WTC11 (cell line): ENCODE results near the gene PRKN. TPM values are rescaled to one million over a fixed set of nuclear protein-coding genes. Genes with fewer than 3 reads are reported as not detected.

Experiments used
- ATAC-seq: fragments of 200-7000 bp; cut with Tn5 transposase; 2 replicates; pipeline ENCODE4 v1.10.0; 2021; ENCODE audit warnings: mild to moderate bottlenecking, moderate library complexity
- CTCF ChIA-PET: fragments of 300-600 bp; sonication (Branson Sonifier 250); formaldehyde crosslinking; loops from one replicate; lab custom pipeline; 2021; ENCODE audit warnings: antibody characterized with exemption; lab: Charles Lee
- POLR2A ChIA-PET: fragments of 350-600 bp; sonication (Branson Sonifier 250); formaldehyde crosslinking; loops from one replicate; lab custom pipeline; 2021; ENCODE audit warnings: antibody characterized with exemption; lab: Charles Lee
- DNase-seq: peaks from one replicate; pipeline ENCODE4 v3.0.0; 2021; ENCODE audit warnings: low spot score
- H3K27ac Mint-ChIP-seq: 2 replicates; pipeline ENCODE4 v1.8.0; 2021; ENCODE audit warnings: mixed read lengths
- H3K27me3 Mint-ChIP-seq: 2 replicates; pipeline ENCODE4 v1.8.0; 2021; ENCODE audit warnings: low read depth, mild to moderate bottlenecking, moderate library complexity, mixed read lengths
- H3K36me3 Mint-ChIP-seq: 2 replicates; pipeline ENCODE4 v1.8.0; 2021; ENCODE audit warnings: mixed read lengths
- H3K4me1 Mint-ChIP-seq: 2 replicates; pipeline ENCODE4 v1.8.0; 2022; ENCODE audit warnings: mixed read lengths
- H3K4me3 Mint-ChIP-seq: 2 replicates; pipeline ENCODE4 v1.8.0; 2021; ENCODE audit warnings: mild to moderate bottlenecking, moderate library complexity, mixed read lengths
- H3K9me3 Mint-ChIP-seq: 2 replicates; pipeline ENCODE4 v1.8.0; 2021; ENCODE audit warnings: mixed read lengths
- AR ChIP-seq: fragments of 250-450 bp; sonication (Bioruptor Pico); IDR thresholded peaks from 2 replicates; pipeline ENCODE4 v1.9.0; 2021; ENCODE audit warnings: mild to moderate bottlenecking
- ATF1 ChIP-seq: sonication (generic); formaldehyde crosslinking; IDR thresholded peaks from 2 replicates; pipeline ENCODE4 v1.8.1; 2023; ENCODE audit warnings: mild to moderate bottlenecking, moderate library complexity, missing genetic modification reagents
- CREB1 ChIP-seq: sonication (generic); formaldehyde crosslinking; IDR thresholded peaks from 2 replicates; pipeline ENCODE4 v1.8.0; 2023; ENCODE audit warnings: mild to moderate bottlenecking, missing genetic modification reagents
- ELF4 ChIP-seq: sonication (generic); formaldehyde crosslinking; IDR thresholded peaks from 2 replicates; pipeline ENCODE4 v1.8.1; 2022; ENCODE audit warnings: low read depth, mild to moderate bottlenecking, moderate library complexity, missing genetic modification reagents
- FOXK1 ChIP-seq: sonication (generic); formaldehyde crosslinking; IDR thresholded peaks from 2 replicates; pipeline ENCODE4 v1.8.0; 2022; ENCODE audit warnings: mild to moderate bottlenecking, moderate library complexity, missing genetic modification reagents
- GABPB1 ChIP-seq: sonication (generic); formaldehyde crosslinking; IDR thresholded peaks from 2 replicates; pipeline ENCODE4 v1.8.1; 2023; ENCODE audit warnings: mild to moderate bottlenecking, missing genetic modification reagents
- GTF2I ChIP-seq: fragments of 250-450 bp; sonication (Bioruptor Pico); conservative IDR thresholded peaks from 2 replicates; pipeline ENCODE4 v1.4.0; 2021; ENCODE audit warnings: mild to moderate bottlenecking
- HMGXB4 ChIP-seq: sonication (generic); formaldehyde crosslinking; IDR thresholded peaks from 2 replicates; pipeline ENCODE4 v1.8.1; 2023; ENCODE audit warnings: mild to moderate bottlenecking, moderate library complexity, missing genetic modification reagents
- IRF2 ChIP-seq: sonication (generic); formaldehyde crosslinking; IDR thresholded peaks from 2 replicates; pipeline ENCODE4 v1.8.0; 2022; ENCODE audit warnings: low read depth, missing genetic modification reagents, borderline replicate concordance
- MXD4 ChIP-seq: fragments of 250-450 bp; sonication (Bioruptor Pico); IDR thresholded peaks from 2 replicates; pipeline ENCODE4 v1.8.0; 2021; ENCODE audit warnings: mild to moderate bottlenecking, moderate library complexity, borderline replicate concordance
- NR2C2 ChIP-seq: sonication (generic); formaldehyde crosslinking; IDR thresholded peaks from 2 replicates; pipeline ENCODE4 v1.8.0; 2022; ENCODE audit warnings: mild to moderate bottlenecking, missing genetic modification reagents
- OVOL2 ChIP-seq: fragments of 250-450 bp; sonication (Bioruptor Pico); IDR thresholded peaks from 2 replicates; pipeline ENCODE4 v1.9.0; 2021; ENCODE audit warnings: mild to moderate bottlenecking, borderline replicate concordance
- RELA ChIP-seq: sonication (generic); formaldehyde crosslinking; IDR thresholded peaks from 2 replicates; pipeline ENCODE4 v1.8.1; 2022; ENCODE audit warnings: missing genetic modification reagents, mild to moderate bottlenecking, borderline replicate concordance
- ZMAT4 ChIP-seq: fragments of 250-450 bp; sonication (Bioruptor Pico); IDR thresholded peaks from 2 replicates; pipeline ENCODE4 v1.9.0; 2021; ENCODE audit warnings: mild to moderate bottlenecking
- ZNF416 ChIP-seq: fragments of 250-450 bp; sonication (Bioruptor Pico); IDR thresholded peaks from 2 replicates; pipeline ENCODE4 v1.9.0; 2021; ENCODE audit warnings: mild to moderate bottlenecking, inconsistent platforms
- total RNA-seq: library from RNA; stranded (reverse); gene quantifications from 3 replicates; pipeline ENCODE4 v1.2.3, GENCODE V29; 2021
- TF ChIP-seq, protein P1 (sequence below): sonication (generic); formaldehyde crosslinking; IDR thresholded peaks from 2 replicates; pipeline ENCODE4 v1.8.1; 2023; ENCODE audit warnings: mild to moderate bottlenecking, missing genetic modification reagents, moderate library complexity
- TF ChIP-seq, protein P2 (sequence below): fragments of 250-450 bp; sonication (Bioruptor Pico); IDR thresholded peaks from 2 replicates; pipeline ENCODE4 v1.8.0; 2021; ENCODE audit warnings: mild to moderate bottlenecking
- TF ChIP-seq, protein P3 (sequence below): sonication (generic); formaldehyde crosslinking; conservative IDR thresholded peaks from 2 replicates; pipeline ENCODE4 v1.8.1; 2022; ENCODE audit warnings: mild to moderate bottlenecking, missing genetic modification reagents
- TF ChIP-seq, protein P4 (sequence below): sonication (generic); formaldehyde crosslinking; IDR thresholded peaks from 2 replicates; pipeline ENCODE4 v1.8.0; 2022; ENCODE audit warnings: mild to moderate bottlenecking, missing genetic modification reagents
- TF ChIP-seq, protein P5 (sequence below): sonication (generic); formaldehyde crosslinking; IDR thresholded peaks from 2 replicates; pipeline ENCODE4 v1.8.0; 2023; ENCODE audit warnings: missing genetic modification reagents, mild to moderate bottlenecking, borderline replicate concordance
- TF ChIP-seq, protein P6 (sequence below): sonication (generic); formaldehyde crosslinking; IDR thresholded peaks from 2 replicates; pipeline ENCODE4 v1.8.0; 2022; ENCODE audit warnings: mild to moderate bottlenecking, missing genetic modification reagents

The PRKN gene
- total RNA-seq, 1 experiment from 2014 or later = 0.59 TPM

GRCh38 chr6:162690158-162690557 is 37.4 kb downstream of the PRKN start (continued):
- TF ChIP-seq GTF2I (no peak), ELF4 (CRISPR knock-in tag) (no peak), ZNF416 (CRISPR knock-in tag) (no peak), FOXK1 (CRISPR knock-in tag) (no peak), HMGXB4 (CRISPR knock-in tag) (no peak), RELA (no peak), ZMAT4 (CRISPR knock-in tag) (no peak), MXD4 (no peak), GABPB1 (no peak), NR2C2 (no peak), IRF2 (CRISPR knock-in tag) (no peak)
- TF ChIP-seq, protein P1, sequence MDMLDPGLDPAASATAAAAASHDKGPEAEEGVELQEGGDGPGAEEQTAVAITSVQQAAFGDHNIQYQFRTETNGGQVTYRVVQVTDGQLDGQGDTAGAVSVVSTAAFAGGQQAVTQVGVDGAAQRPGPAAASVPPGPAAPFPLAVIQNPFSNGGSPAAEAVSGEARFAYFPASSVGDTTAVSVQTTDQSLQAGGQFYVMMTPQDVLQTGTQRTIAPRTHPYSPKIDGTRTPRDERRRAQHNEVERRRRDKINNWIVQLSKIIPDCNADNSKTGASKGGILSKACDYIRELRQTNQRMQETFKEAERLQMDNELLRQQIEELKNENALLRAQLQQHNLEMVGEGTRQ (CRISPR knock-in tag) = no peak
- TF ChIP-seq, protein P2, sequence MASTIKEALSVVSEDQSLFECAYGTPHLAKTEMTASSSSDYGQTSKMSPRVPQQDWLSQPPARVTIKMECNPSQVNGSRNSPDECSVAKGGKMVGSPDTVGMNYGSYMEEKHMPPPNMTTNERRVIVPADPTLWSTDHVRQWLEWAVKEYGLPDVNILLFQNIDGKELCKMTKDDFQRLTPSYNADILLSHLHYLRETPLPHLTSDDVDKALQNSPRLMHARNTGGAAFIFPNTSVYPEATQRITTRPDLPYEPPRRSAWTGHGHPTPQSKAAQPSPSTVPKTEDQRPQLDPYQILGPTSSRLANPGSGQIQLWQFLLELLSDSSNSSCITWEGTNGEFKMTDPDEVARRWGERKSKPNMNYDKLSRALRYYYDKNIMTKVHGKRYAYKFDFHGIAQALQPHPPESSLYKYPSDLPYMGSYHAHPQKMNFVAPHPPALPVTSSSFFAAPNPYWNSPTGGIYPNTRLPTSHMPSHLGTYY (CRISPR knock-in tag) = no peak

DNA sequence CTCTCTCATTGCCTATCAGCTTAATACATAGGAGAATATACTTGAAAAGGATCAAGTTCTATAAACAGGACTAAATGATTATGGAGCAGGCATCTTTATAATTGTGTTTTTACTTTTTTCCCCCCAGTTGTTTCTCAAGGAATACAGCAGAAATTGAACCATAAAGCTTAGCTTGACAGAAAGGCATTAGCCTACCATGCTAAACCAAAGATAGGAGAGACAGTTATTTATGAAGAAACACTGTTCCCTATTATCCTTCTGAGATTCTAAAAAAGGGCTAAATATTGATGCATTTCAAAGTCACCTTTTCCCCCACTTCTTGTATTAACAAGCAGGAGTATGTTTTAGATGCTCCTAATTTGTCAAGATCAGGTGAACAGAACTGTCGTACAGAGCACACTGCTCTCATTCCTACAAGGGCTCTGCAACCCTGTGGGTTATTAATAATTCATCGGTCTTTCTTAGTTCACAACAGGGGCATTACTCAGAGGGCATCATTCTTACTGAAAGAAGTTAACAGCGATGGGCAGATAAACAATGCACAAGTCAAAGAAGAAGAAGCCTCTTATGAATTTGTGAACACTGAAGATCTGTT is 38.7 kb downstream of the PRKN start:
- POLR2A ChIA-PET = no interaction called here
- CTCF ChIA-PET = no interaction called here
- no peaks in the 10 kb centered on the region for H3K36me3 Mint-ChIP-seq
- H3K4me1 Mint-ChIP-seq = peaks cover 28% of the 10 kb centered on the region
- H3K4me3 Mint-ChIP-seq = no peak overlapping the region
- H3K27me3 Mint-ChIP-seq = no peaks in the 10 kb centered on the region
- H3K27ac Mint-ChIP-seq = no peak overlapping the region
- no peak for ATAC-seq
- DNase-seq = no peak
- H3K9me3 Mint-ChIP-seq = no peaks in the 10 kb centered on the region; the same call in 1 of the 2 replicates
- TF ChIP-seq, protein P3, sequence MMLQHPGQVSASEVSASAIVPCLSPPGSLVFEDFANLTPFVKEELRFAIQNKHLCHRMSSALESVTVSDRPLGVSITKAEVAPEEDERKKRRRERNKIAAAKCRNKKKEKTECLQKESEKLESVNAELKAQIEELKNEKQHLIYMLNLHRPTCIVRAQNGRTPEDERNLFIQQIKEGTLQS (CRISPR knock-in tag) = no peak
- TF ChIP-seq, protein P1 (CRISPR knock-in tag) = no peak
- TF ChIP-seq, protein P4, sequence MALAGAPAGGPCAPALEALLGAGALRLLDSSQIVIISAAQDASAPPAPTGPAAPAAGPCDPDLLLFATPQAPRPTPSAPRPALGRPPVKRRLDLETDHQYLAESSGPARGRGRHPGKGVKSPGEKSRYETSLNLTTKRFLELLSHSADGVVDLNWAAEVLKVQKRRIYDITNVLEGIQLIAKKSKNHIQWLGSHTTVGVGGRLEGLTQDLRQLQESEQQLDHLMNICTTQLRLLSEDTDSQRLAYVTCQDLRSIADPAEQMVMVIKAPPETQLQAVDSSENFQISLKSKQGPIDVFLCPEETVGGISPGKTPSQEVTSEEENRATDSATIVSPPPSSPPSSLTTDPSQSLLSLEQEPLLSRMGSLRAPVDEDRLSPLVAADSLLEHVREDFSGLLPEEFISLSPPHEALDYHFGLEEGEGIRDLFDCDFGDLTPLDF (CRISPR knock-in tag) = no peak
- TF ChIP-seq, protein P5, sequence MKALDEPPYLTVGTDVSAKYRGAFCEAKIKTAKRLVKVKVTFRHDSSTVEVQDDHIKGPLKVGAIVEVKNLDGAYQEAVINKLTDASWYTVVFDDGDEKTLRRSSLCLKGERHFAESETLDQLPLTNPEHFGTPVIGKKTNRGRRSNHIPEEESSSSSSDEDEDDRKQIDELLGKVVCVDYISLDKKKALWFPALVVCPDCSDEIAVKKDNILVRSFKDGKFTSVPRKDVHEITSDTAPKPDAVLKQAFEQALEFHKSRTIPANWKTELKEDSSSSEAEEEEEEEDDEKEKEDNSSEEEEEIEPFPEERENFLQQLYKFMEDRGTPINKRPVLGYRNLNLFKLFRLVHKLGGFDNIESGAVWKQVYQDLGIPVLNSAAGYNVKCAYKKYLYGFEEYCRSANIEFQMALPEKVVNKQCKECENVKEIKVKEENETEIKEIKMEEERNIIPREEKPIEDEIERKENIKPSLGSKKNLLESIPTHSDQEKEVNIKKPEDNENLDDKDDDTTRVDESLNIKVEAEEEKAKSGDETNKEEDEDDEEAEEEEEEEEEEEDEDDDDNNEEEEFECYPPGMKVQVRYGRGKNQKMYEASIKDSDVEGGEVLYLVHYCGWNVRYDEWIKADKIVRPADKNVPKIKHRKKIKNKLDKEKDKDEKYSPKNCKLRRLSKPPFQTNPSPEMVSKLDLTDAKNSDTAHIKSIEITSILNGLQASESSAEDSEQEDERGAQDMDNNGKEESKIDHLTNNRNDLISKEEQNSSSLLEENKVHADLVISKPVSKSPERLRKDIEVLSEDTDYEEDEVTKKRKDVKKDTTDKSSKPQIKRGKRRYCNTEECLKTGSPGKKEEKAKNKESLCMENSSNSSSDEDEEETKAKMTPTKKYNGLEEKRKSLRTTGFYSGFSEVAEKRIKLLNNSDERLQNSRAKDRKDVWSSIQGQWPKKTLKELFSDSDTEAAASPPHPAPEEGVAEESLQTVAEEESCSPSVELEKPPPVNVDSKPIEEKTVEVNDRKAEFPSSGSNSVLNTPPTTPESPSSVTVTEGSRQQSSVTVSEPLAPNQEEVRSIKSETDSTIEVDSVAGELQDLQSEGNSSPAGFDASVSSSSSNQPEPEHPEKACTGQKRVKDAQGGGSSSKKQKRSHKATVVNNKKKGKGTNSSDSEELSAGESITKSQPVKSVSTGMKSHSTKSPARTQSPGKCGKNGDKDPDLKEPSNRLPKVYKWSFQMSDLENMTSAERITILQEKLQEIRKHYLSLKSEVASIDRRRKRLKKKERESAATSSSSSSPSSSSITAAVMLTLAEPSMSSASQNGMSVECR (CRISPR knock-in tag) = no peak
- TF ChIP-seq CREB1 (CRISPR knock-in tag) = no peak
- TF ChIP-seq OVOL2 (CRISPR knock-in tag) = no peak
- TF ChIP-seq AR = no peak
- TF ChIP-seq, protein P6, sequence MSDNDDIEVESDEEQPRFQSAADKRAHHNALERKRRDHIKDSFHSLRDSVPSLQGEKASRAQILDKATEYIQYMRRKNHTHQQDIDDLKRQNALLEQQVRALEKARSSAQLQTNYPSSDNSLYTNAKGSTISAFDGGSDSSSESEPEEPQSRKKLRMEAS (CRISPR knock-in tag) = no peak
- no peak for TF ChIP-seq ATF1
